Thoracic aorta (tissue), 2 donors: Measurements from ENCODE around the gene DDX52. TPM values are rescaled to one million over a fixed set of nuclear protein-coding genes. Genes with fewer than 3 reads are reported as not detected.
A peak's percentile ranks its signal among the peaks of the same experiment; 100 is the strongest.

ENCODE experiments used
- ATAC-seq: fragments of 150-250 bp; one replicate; pipeline ENCODE4 v1.8.0; 2017; ENCODE audit warnings: low read depth; ENCODE audit not compliant: insufficient number of reproducible peaks, low FRiP score
- DNase-seq: peaks from one replicate; pipeline ENCODE4 v3.0.0-alpha.2; 2020; ENCODE audit warnings: low spot score
- H3K27ac ChIP-seq, 2 donors: fragments of 200-600 bp; sonication (generic); 1 replicate in 1 of 2; 2 replicates in 1 of 2; pipeline ENCODE4 v1.5.1; 2016; ENCODE audit warnings: mild to moderate bottlenecking in 2 of 2, moderate library complexity in 2 of 2
- H3K27me3 ChIP-seq: fragments of 200-600 bp; sonication (generic); replicated peaks from 2 replicates; pipeline ENCODE4 v1.6.0; 2016; ENCODE audit warnings: mild to moderate bottlenecking; ENCODE audit not compliant: insufficient read depth
- H3K36me3 ChIP-seq: fragments of 200-600 bp; sonication (generic); one replicate; pipeline ENCODE4 v1.5.1; 2016
- H3K4me1 ChIP-seq, 2 donors: fragments of 200-600 bp; sonication (generic); 1 replicate in 1 of 2; 2 replicates in 1 of 2; pipeline versions ENCODE4 v1.5.1 to v1.6.0; 2016; ENCODE audit warnings: low read depth in 2 of 2, mild to moderate bottlenecking in 1 of 2; ENCODE audit not compliant: control insufficient read depth in 1 of 2
- H3K4me3 ChIP-seq: fragments of 200-600 bp; sonication (generic); 2 replicates; pipeline ENCODE4 v1.5.1; 2016; ENCODE audit warnings: mild to moderate bottlenecking
- H3K9me3 ChIP-seq: fragments of 200-600 bp; sonication (generic); 2 replicates; pipeline ENCODE4 v1.5.1; 2016
- total RNA-seq, 2 donors: library from RNA; depleted of rRNA; stranded (reverse); fragments of >200 nt; gene quantifications; one replicate each; pipeline versions ENCODE4 v1.1.0 to v1.2.3, GENCODE V29; 2016
- TF ChIP-seq, protein P1 (sequence below): fragments of 200-600 bp; sonication (generic); IDR thresholded peaks from one replicate; pipeline ENCODE4 v1.5.1; 2019; ENCODE audit warnings: antibody characterized with exemption

The DDX52 gene
- total RNA-seq, 2 donors from 2014 or later = 9.2 to 22.7 TPM

DNA sequence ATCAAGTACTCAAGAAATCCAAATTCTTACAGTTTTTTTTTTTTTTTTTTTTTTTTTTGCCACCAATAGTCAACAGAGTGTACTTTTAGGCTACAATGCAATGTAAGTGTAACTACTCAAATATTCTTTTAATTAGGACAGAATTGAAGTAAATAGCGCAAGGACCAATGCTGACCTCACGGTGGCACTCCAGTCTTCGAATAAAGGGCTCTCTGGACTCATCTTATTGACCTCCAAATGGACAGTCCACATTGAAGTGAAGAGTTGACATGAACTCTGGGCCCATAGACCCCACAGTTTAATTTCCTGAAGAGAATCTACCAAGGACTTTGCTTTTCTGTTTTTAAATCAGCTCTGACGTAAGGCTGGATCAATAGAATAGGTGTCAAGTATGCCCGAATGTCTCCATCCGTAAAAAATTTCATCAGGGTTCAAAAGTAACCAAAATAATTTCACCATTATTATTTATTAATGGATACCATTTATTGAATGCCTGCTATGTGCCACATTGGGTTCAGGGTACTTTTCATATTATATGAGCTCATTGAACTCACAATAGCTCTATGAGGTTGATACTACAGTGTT is 7.3 kb upstream of the DDX52 start:
- H3K36me3 ChIP-seq = no peaks in the 10 kb centered on the region
- no peaks in the 10 kb centered on the region for H3K4me1 ChIP-seq
- no peaks in the 10 kb centered on the region for H3K27me3 ChIP-seq
- H3K27ac ChIP-seq = no peak overlapping the region
- ATAC-seq (no peak), DNase-seq (no peak)
- H3K4me3 ChIP-seq = no peak overlapping the region
- no peaks in the 10 kb centered on the region for H3K9me3 ChIP-seq
- TF ChIP-seq, protein P1, sequence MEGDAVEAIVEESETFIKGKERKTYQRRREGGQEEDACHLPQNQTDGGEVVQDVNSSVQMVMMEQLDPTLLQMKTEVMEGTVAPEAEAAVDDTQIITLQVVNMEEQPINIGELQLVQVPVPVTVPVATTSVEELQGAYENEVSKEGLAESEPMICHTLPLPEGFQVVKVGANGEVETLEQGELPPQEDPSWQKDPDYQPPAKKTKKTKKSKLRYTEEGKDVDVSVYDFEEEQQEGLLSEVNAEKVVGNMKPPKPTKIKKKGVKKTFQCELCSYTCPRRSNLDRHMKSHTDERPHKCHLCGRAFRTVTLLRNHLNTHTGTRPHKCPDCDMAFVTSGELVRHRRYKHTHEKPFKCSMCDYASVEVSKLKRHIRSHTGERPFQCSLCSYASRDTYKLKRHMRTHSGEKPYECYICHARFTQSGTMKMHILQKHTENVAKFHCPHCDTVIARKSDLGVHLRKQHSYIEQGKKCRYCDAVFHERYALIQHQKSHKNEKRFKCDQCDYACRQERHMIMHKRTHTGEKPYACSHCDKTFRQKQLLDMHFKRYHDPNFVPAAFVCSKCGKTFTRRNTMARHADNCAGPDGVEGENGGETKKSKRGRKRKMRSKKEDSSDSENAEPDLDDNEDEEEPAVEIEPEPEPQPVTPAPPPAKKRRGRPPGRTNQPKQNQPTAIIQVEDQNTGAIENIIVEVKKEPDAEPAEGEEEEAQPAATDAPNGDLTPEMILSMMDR = no peak

DNA sequence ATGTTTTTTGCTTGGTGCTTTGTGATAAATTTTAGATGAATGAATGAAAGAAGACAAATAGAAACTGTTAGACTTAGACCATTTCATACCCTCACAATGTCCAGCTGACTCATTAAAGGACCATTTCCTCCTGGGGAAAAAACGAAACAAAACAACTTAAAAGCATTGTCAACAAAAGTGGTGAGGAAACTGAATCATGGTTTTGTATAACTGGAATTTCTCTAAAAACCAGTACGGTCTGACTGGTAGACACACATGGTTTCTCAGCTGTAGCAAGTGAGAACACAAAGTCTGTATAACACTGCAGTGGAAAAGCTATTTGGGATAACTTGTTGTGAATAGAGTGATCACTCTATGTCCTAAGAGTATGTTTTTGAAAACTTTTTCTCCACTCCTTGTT is 5.3 kb upstream of the DDX52 start:
- TF ChIP-seq, protein P1 = no peak
- Histone ChIP-seq H3K4me3 (no peak overlapping the region), H3K4me1 (peaks cover 5% of the 10 kb centered on the region in 2 donors), H3K36me3 (no peaks in the 10 kb centered on the region), H3K27me3 (no peaks in the 10 kb centered on the region), H3K27ac (no peak overlapping the region), H3K9me3 (no peaks in the 10 kb centered on the region)
- no peak for DNase-seq
- ATAC-seq = no peak

- DNase-seq (no peak), ATAC-seq (no peak)
- TF ChIP-seq, protein P1 = no peak
- Histone ChIP-seq H3K4me3 (no peak overlapping the region), H3K36me3 (no peaks in the 10 kb centered on the region), H3K27ac (no peak overlapping the region), H3K4me1 (peaks cover 5% of the 10 kb centered on the region in 2 donors), H3K9me3 (no peaks in the 10 kb centered on the region), H3K27me3 (no peaks in the 10 kb centered on the region)
Observed at GRCh38 chr17:37647856-37648255, 4.6 kb upstream of the DDX52 start.

DNA sequence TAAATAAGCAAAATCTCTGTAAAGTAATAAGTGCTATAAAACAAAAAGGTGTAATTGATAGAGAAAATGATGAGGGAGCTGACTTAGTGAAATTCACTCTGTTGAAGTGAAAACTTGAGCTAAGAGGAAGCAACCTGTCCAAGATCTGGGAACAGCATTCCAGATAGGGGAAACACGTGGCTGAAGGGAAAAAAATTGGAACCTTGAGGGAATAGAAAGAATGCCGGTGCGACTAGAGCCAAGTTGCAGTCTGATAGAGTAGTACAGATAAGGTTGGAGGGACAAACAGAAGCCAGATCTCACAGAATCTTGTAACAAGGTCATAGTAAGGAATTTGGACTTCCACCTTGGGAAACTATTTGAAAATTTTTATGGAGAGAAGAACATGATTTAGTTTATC is 623 bp upstream of the DDX52 start:
- Histone ChIP-seq H3K27ac (peak overlapping the region in 1 of 2 donors; percentile 89), H3K9me3 (no peaks in the 10 kb centered on the region), H3K27me3 (no peaks in the 10 kb centered on the region), H3K36me3 (no peaks in the 10 kb centered on the region), H3K4me1 (peaks cover 19 to 22% of the 10 kb centered on the region in 2 donors), H3K4me3 (peak overlapping the region; percentile 89)
- DNase-seq (no peak), ATAC-seq (no peak)
- TF ChIP-seq, protein P1 = no peak

DNA sequence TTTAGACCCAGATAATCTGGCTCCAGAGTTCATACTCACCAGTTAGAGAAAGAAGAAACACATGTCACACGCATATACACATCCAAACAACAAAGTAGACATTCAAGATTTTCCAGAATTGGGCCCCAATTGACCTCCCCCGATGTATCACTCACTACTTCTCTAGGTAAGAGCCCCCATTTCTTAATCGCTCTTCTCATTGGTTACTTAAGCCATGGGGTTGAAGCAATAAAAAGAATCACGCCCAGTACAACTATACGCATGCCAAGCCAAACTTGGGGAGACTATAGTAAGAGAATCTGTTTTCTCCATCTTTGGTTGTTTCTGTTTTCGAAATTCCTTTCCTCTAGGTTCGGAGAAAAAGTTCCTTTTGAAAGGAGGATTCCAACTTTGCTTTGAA is 565 bp downstream of the DDX52 start:
- H3K27ac ChIP-seq = peak overlapping the region; percentile 74 to 89
- peaks cover 4% of the 10 kb centered on the region for H3K36me3 ChIP-seq
- ATAC-seq (no peak), DNase-seq (no peak)
- H3K27me3 ChIP-seq = no peaks in the 10 kb centered on the region
- no peaks in the 10 kb centered on the region for H3K9me3 ChIP-seq
- peaks cover 19 to 22% of the 10 kb centered on the region in 2 donors for H3K4me1 ChIP-seq
- TF ChIP-seq, protein P1 = no peak
- H3K4me3 ChIP-seq = peak overlapping the region; percentile 89
